CD14-positive monocyte (primary cell): ENCODE results near the gene SMIM22. TPM values are rescaled to one million over a fixed set of nuclear protein-coding genes. Genes with fewer than 3 reads are reported as not detected.
A peak's percentile ranks its signal among the peaks of the same experiment; 100 is the strongest.

ENCODE experiments used
- DNase-seq, 3 donors: peaks; one replicate each; pipeline ENCODE4 v3.0.0-alpha.2; 2011 to 2022
- H2AFZ ChIP-seq: 2 replicates; pipeline ENCODE4 v1.6.0; 2012; ENCODE audit warnings: mild to moderate bottlenecking, low read depth, low read length, inconsistent platforms; ENCODE audit not compliant: insufficient read depth, poor library complexity, severe bottlenecking
- H3K27ac ChIP-seq, 2 donors: 1 replicate in 1 of 2; 2 replicates in 1 of 2; pipeline ENCODE4 v1.5.1; 2012 to 2013; ENCODE audit warnings: low read length in 2 of 2, control low read depth in 1 of 2, inconsistent platforms in 1 of 2, low read depth in 1 of 2, mild to moderate bottlenecking in 1 of 2
- H3K27me3 ChIP-seq, 2 donors: one replicate each; pipeline versions ENCODE4 v1.6.0 to v1.6.1; 2011 to 2013; ENCODE audit warnings: low read length in 2 of 2; ENCODE audit not compliant: control insufficient read depth in 2 of 2, insufficient read depth in 2 of 2
- H3K36me3 ChIP-seq, 2 donors: replicated peaks in 1 of 2; 1 replicate in 1 of 2; 2 replicates in 1 of 2; pipeline versions ENCODE4 v1.5.1 to v1.6.1; 2012 to 2013; ENCODE audit warnings: low read length in 2 of 2, control low read depth in 1 of 2, inconsistent platforms in 1 of 2, mild to moderate bottlenecking in 1 of 2; ENCODE audit not compliant: insufficient read depth in 2 of 2, control insufficient read depth in 1 of 2
- H3K4me1 ChIP-seq, 2 donors: 1 replicate in 1 of 2; 2 replicates in 1 of 2; pipeline versions ENCODE4 v1.5.1 to v1.6.1; 2012 to 2013; ENCODE audit warnings: low read length in 2 of 2, control low read depth in 1 of 2, inconsistent platforms in 1 of 2, mild to moderate bottlenecking in 1 of 2, moderate library complexity in 1 of 2; ENCODE audit not compliant: insufficient read depth in 2 of 2, control insufficient read depth in 1 of 2
- H3K4me2 ChIP-seq: replicated peaks from 2 replicates; pipeline ENCODE3; 2012; ENCODE audit warnings: low read length, moderate library complexity, mild to moderate bottlenecking; ENCODE audit not compliant: poor library complexity, severe bottlenecking; ENCODE audit errors: extremely low read depth
- H3K4me3 ChIP-seq, 3 experiments: fragments of 200-600 bp in 1 of 3; sonication (generic) in 1 of 3; replicated peaks in 1 of 3; 1 replicate in 2 of 3; 2 replicates in 1 of 3; pipeline ENCODE4 v1.5.1; 2011 to 2013; ENCODE audit warnings: low read length in 3 of 3, mild to moderate bottlenecking in 3 of 3, control low read depth in 2 of 3, low read depth in 2 of 3, inconsistent platforms in 1 of 3, moderate library complexity in 1 of 3
- H3K79me2 ChIP-seq: 2 replicates; pipeline ENCODE4 v1.6.0; 2012; ENCODE audit warnings: mild to moderate bottlenecking, control low read depth, inconsistent platforms, low read length, moderate library complexity; ENCODE audit not compliant: insufficient read depth
- H3K9ac ChIP-seq: 2 replicates; pipeline ENCODE4 v1.6.0; 2017; ENCODE audit warnings: low read length, mild to moderate bottlenecking; ENCODE audit not compliant: insufficient read depth, poor library complexity, severe bottlenecking
- H3K9me3 ChIP-seq, 2 donors: replicated peaks in 1 of 2; 1 replicate in 1 of 2; 2 replicates in 1 of 2; pipeline versions ENCODE4 v1.5.1 to v1.6.1; 2012 to 2013; ENCODE audit warnings: low read length in 2 of 2, control low read depth in 1 of 2; ENCODE audit not compliant: control insufficient read depth in 1 of 2, insufficient read depth in 1 of 2
- H4K20me1 ChIP-seq: 2 replicates; pipeline ENCODE4 v1.6.0; 2012; ENCODE audit warnings: mild to moderate bottlenecking, low read length, control low read depth, moderate library complexity; ENCODE audit not compliant: insufficient read depth
- H3K27ac Mint-ChIP-seq, 7 donors: one replicate each; pipeline ENCODE4 v1.8.0; 2020; ENCODE audit warnings: mild to moderate bottlenecking in 7 of 7, mixed read lengths in 7 of 7, moderate library complexity in 6 of 7, inconsistent platforms in 2 of 7
- H3K27me3 Mint-ChIP-seq, 3 donors: one replicate each; pipeline ENCODE4 v1.8.0; 2021 to 2022; ENCODE audit warnings: low read depth in 3 of 3, mild to moderate bottlenecking in 3 of 3, mixed read lengths in 3 of 3, moderate library complexity in 3 of 3, inconsistent platforms in 1 of 3
- H3K36me3 Mint-ChIP-seq, 2 donors: one replicate each; pipeline ENCODE4 v1.8.0; 2020; ENCODE audit warnings: mixed read lengths in 2 of 2, inconsistent platforms in 1 of 2, mild to moderate bottlenecking in 1 of 2
- H3K4me1 Mint-ChIP-seq: one replicate; pipeline ENCODE4 v1.8.0; 2020; ENCODE audit warnings: mild to moderate bottlenecking, mixed read lengths
- H3K4me3 Mint-ChIP-seq, 2 donors: one replicate each; pipeline ENCODE4 v1.8.0; 2020; ENCODE audit warnings: mild to moderate bottlenecking in 2 of 2, mixed read lengths in 2 of 2, moderate library complexity in 1 of 2
- H3K9me3 Mint-ChIP-seq, 7 donors: one replicate each; pipeline ENCODE4 v1.8.0; 2020 to 2022; ENCODE audit warnings: mixed read lengths in 7 of 7, mild to moderate bottlenecking in 6 of 7, moderate library complexity in 6 of 7, inconsistent platforms in 2 of 7
- WGBS: methylation state at CpG from one replicate; pipeline ENCODE4 v1.1.5; 2013; ENCODE audit warnings: missing lambda C conversion rate; ENCODE audit not compliant: insufficient coverage; 5-methylcytosine and 5-hydroxymethylcytosine counted together
- intact Hi-C, 2 donors: fragments of 100-400 bp; cut with micrococcal nuclease; formaldehyde crosslinking; loops; one replicate each; pipeline versions ENCODE4 v1.15.0 to v1.15.1; 2023
- polyA plus RNA-seq, 3 donors: library from polyadenylated mRNA; depleted of rRNA in 1 of 3; unstranded in 2 of 3; stranded (reverse) in 1 of 3; fragments of 300-500 nt in 2 of 3; fragments of >200 nt in 1 of 3; fragmentation: Illumina TruSeq in 2 of 3; gene quantifications; 1 replicate in 2 of 3; 2 replicates in 1 of 3; pipeline ENCODE4 v1.2.3, GENCODE V29; 2012 to 2021
- TF ChIP-seq, protein P1 (sequence below): fragments of 200-600 bp; IDR thresholded peaks from one replicate; pipeline ENCODE4 v1.8.0; 2022; ENCODE audit warnings: antibody characterized with exemption, mild to moderate bottlenecking

Gene SMIM22
- polyA plus RNA-seq, 3 donors: not detected

DNA sequence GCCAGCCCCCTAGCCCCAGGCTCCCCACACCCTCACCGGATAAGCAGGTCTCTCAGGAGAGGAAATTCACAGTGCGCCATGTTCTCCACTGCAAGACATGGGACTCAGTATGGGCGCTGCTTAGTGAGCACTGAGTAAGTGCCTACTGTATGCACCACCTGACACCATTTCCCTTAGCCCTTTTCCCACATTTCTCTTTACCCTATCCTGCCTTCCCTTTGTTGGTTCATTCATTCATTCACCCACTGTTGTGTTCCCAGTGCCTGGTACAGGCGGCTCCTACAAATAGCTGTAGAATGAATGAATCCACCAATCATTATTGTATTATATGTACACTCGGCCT, 17.1 kb upstream of the SMIM22 start:
- H3K4me1 Mint-ChIP-seq: peaks cover 36% of the 10 kb centered on the region
- DNase-seq: no peak
- intact Hi-C loops: no loop called here
- H3K27me3 Mint-ChIP-seq: peaks cover 0 to 2% (median 0%) of the 10 kb centered on the region in 3 donors
- TF ChIP-seq, protein P1, sequence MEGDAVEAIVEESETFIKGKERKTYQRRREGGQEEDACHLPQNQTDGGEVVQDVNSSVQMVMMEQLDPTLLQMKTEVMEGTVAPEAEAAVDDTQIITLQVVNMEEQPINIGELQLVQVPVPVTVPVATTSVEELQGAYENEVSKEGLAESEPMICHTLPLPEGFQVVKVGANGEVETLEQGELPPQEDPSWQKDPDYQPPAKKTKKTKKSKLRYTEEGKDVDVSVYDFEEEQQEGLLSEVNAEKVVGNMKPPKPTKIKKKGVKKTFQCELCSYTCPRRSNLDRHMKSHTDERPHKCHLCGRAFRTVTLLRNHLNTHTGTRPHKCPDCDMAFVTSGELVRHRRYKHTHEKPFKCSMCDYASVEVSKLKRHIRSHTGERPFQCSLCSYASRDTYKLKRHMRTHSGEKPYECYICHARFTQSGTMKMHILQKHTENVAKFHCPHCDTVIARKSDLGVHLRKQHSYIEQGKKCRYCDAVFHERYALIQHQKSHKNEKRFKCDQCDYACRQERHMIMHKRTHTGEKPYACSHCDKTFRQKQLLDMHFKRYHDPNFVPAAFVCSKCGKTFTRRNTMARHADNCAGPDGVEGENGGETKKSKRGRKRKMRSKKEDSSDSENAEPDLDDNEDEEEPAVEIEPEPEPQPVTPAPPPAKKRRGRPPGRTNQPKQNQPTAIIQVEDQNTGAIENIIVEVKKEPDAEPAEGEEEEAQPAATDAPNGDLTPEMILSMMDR: no peak
- H3K9me3 Mint-ChIP-seq: peaks cover 0 to 2% (median 0%) of the 10 kb centered on the region in 7 donors
- no peak overlapping the region for H3K27ac Mint-ChIP-seq
- no peaks in the 10 kb centered on the region for H4K20me1 ChIP-seq
- no peak overlapping the region for H3K4me2 ChIP-seq
- no peak overlapping the region for H3K4me3 Mint-ChIP-seq
- H2AFZ ChIP-seq: no peak overlapping the region
- peaks cover 21 to 24% of the 10 kb centered on the region in 2 donors for H3K4me1 ChIP-seq
- H3K36me3 ChIP-seq: no peaks in the 10 kb centered on the region
- no peaks in the 10 kb centered on the region for H3K36me3 Mint-ChIP-seq
- no peaks in the 10 kb centered on the region for H3K27me3 ChIP-seq
- 100% methylated on average over 2 of the region's 5 CpGs for WGBS
- no peaks in the 10 kb centered on the region for H3K9me3 ChIP-seq
- H3K79me2 ChIP-seq: no peaks in the 10 kb centered on the region
- no peak overlapping the region for H3K9ac ChIP-seq
- H3K4me3 ChIP-seq: no peak overlapping the region
- no peak overlapping the region for H3K27ac ChIP-seq

- TF ChIP-seq, protein P1: no peak
- Mint-ChIP-seq H3K27me3 (peaks cover 0 to 4% (median 2%) of the 10 kb centered on the region in 3 donors), H3K9me3 (peaks cover 0 to 2% (median 0%) of the 10 kb centered on the region in 7 donors), H3K4me1 (peaks cover 30% of the 10 kb centered on the region), H3K4me3 (no peak overlapping the region), H3K36me3 (no peaks in the 10 kb centered on the region), H3K27ac (no peak overlapping the region)
- no peaks in the 10 kb centered on the region for H3K79me2 ChIP-seq
- peaks cover 15 to 17% of the 10 kb centered on the region in 2 donors for H3K4me1 ChIP-seq
- H3K4me3 ChIP-seq: no peak overlapping the region
- WGBS: 100% methylated on average over 2 of the region's 4 CpGs
- no peaks in the 10 kb centered on the region for H4K20me1 ChIP-seq
- no peak overlapping the region for H3K27ac ChIP-seq
- H3K9me3 ChIP-seq: no peaks in the 10 kb centered on the region
- DNase-seq: peak in 2 of 3 donors; percentile 15 to 48
- intact Hi-C loops: no loop called here
- no peaks in the 10 kb centered on the region for H3K27me3 ChIP-seq
- no peak overlapping the region for H3K9ac ChIP-seq
- no peak overlapping the region for H2AFZ ChIP-seq
- H3K36me3 ChIP-seq: no peaks in the 10 kb centered on the region
- H3K4me2 ChIP-seq: no peak overlapping the region
Observed at GRCh38 chr16:4780235-4780634, 14.9 kb upstream of the SMIM22 start.
